ENCODE results near the gene VPS52. TPM values are rescaled to one million over a fixed set of nuclear protein-coding genes. Genes with fewer than 3 reads are reported as not detected.

The VPS52 gene
- total and polyA plus RNA-seq, 12 donors = 21.9 to 115 (median 63.5) TPM

DNA sequence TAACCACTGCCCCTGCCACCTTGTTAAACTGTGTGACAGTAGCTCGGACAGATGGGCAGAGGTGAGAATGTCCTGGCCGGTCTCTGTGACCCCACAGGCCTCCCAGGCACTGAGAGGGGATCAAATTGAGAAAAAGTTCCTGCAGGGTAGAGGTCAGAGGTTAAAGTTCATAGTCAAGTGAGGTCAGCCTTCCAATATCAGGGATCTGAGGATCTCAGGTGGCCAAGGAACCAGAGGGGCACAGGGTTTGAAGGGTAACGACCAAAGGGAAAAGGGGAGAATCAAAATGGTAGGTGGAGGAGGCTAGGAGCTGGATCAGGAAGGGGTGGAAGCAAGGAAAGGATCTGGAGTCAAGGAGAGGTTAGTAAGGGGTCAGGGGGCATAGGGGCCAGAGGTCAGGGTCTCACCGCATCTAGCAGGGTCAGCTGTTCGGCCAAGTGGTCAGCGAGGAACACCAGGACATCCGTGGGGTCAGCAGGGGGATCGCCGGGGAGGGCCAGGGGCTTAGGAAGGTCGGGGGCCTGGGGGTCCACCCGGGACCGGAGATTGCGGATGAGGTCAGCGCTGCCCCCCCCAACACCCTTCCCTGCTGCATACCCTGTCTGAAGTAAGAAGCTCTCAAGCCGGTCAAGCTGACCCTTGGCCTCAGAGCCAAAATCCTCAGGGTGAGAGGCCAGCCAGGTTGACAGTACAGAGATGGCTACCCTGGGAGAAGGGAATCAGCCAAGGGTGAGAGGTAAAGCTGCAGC, 24.1 kb upstream of the VPS52 start:
- peaks cover 16 to 18% of the 10 kb centered on the region in 2 donors for H3K4me1 ChIP-seq (replicated peaks in 1 of 2)
- H3K4me3 ChIP-seq = no peak overlapping the region
- no peaks in the 10 kb centered on the region for H3K27me3 ChIP-seq
- peaks cover 0 to 53% of the 10 kb centered on the region in 2 donors for H3K36me3 ChIP-seq (replicated peaks in 1 of 2)
- intact Hi-C loops (cut with DNase I) = no loop called here
- 85 to 86% (median 85%) methylated on average over 9 to 15 of the region's 15 CpGs for WGBS, 4 donors
- no peak for TF ChIP-seq POLR2A (IDR thresholded peaks at IDR 0.05)
- TF ChIP-seq, protein P1, sequence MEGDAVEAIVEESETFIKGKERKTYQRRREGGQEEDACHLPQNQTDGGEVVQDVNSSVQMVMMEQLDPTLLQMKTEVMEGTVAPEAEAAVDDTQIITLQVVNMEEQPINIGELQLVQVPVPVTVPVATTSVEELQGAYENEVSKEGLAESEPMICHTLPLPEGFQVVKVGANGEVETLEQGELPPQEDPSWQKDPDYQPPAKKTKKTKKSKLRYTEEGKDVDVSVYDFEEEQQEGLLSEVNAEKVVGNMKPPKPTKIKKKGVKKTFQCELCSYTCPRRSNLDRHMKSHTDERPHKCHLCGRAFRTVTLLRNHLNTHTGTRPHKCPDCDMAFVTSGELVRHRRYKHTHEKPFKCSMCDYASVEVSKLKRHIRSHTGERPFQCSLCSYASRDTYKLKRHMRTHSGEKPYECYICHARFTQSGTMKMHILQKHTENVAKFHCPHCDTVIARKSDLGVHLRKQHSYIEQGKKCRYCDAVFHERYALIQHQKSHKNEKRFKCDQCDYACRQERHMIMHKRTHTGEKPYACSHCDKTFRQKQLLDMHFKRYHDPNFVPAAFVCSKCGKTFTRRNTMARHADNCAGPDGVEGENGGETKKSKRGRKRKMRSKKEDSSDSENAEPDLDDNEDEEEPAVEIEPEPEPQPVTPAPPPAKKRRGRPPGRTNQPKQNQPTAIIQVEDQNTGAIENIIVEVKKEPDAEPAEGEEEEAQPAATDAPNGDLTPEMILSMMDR (IDR thresholded peaks at IDR 0.05) = no peak
- peak in 1 of 7 donors; percentile 20 for DNase-seq
- H3K27ac ChIP-seq = no peak overlapping the region
- H3K9me3 ChIP-seq (replicated peaks in 1 of 3) = no peaks in the 10 kb centered on the region

DNA sequence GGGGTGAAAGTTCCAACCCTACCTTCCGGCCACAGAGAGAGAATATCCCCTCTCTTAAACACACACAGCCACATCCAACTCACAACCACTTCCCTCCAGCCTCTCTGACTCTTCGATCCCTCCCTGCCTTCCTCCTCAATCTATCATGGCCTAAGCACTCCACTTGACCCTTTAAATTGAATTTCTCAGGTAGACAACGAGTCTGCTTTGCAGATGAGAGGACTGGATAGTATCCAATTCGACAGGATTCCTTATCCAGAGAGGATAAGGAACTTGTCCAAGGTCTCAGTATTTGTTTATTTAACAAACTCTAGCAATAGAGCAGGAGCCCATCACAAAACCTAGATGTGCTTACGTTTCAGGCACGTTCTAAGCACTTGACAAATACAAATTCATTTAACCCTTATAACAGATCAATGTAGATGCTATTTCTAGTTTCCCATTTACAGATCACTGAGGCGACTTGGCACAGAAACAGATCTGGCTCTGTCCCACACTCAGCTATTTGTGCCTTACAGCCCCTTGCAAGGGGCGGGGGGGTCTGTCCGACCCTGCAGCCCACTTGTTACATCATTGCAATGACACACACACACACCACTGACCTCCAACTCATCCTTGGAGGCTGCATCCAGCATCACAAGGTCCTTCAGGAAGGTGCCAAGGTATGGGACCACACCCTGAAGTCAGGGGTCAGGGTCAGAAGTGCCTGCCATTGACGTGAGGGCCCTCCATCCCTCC, 22.6 kb upstream of the VPS52 start:
- H3K27me3 ChIP-seq = no peaks in the 10 kb centered on the region
- intact Hi-C loops (cut with DNase I) = no loop called here
- DNase-seq = no peak
- no peak overlapping the region for H3K4me3 ChIP-seq
- no peaks in the 10 kb centered on the region for H3K9me3 ChIP-seq (replicated peaks in 1 of 3)
- TF ChIP-seq, protein P1 (IDR thresholded peaks at IDR 0.05) = no peak
- no peak for TF ChIP-seq POLR2A (IDR thresholded peaks at IDR 0.05)
- H3K4me1 ChIP-seq (replicated peaks in 1 of 2) = peaks cover 13 to 21% of the 10 kb centered on the region in 2 donors
- 62 to 63% (median 62%) methylated on average over 9 to 10 of the region's 10 CpGs for WGBS, 4 donors
- peaks cover 0 to 53% of the 10 kb centered on the region in 2 donors for H3K36me3 ChIP-seq (replicated peaks in 1 of 2)
- no peak overlapping the region for H3K27ac ChIP-seq

DNA sequence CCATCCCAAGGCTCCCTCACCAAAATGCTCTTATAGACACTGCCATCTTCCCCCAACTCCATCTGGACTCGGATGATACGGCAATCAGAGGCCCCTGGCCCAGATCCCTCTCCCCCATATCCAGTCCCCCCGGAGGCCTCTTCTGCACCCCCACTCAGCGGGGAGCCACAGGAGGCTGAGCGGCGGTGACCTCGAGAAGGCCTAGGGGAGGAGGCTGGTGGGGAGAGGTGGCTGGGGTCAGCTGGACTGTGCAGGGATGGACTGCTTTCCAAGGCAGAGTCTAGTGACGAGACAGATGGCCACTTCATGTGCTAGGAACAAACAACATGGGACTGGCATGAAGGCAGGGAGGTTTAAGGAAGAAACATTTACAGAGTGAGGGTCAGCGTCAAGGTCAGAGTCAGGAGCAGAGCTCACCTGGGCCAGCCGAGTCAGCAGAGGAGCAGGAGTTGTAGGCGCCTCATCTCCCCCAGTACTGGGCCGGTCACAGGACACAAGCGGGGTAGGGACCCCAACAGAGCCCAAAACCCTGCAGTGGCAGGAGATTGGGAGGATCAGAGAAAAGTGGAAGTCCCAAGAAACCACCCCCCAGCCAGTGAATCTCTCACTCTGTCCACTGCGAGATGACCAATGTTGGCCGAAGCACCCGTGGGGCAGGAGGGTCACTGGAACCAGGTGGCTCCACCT, 21.5 kb upstream of the VPS52 start:
- Histone ChIP-seq H3K4me3 (no peak overlapping the region), H3K27ac (no peak overlapping the region), H3K9me3 (replicated peaks in 1 of 3) (no peaks in the 10 kb centered on the region), H3K36me3 (replicated peaks in 1 of 2) (peaks cover 0 to 53% of the 10 kb centered on the region in 2 donors), H3K4me1 (replicated peaks in 1 of 2) (peaks cover 13 to 25% of the 10 kb centered on the region in 2 donors), H3K27me3 (no peaks in the 10 kb centered on the region)
- WGBS, 4 donors = 73 to 85% (median 82%) methylated on average over 13 to 16 of the region's 16 CpGs
- TF ChIP-seq, protein P1 (IDR thresholded peaks at IDR 0.05) = no peak
- no peak for TF ChIP-seq POLR2A (IDR thresholded peaks at IDR 0.05)
- intact Hi-C loops (cut with DNase I) = no loop called here
- no peak for DNase-seq

DNA sequence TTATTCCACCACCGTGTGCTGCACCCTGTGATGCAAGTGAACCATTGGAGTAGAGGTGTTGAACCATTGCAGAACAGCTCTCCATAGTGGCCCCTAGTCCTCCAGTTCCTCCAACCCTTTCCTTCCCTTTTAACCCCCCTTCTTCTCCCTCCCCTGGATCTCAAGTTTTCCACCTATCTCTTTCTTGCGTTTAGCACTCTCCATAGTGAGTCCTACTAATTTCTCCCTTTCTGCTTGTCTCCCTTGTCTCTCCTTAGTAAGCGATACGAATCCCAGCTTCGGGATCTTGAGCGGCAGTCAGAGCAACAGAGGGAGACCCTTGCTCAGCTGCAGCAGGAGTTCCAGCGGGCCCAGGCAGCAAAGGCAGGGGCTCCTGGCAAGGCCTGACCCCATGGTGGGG, 18.8 kb upstream of the VPS52 start:
- no peak for DNase-seq
- Histone ChIP-seq H3K9me3 (replicated peaks in 1 of 3) (no peaks in the 10 kb centered on the region), H3K27me3 (no peaks in the 10 kb centered on the region), H3K27ac (no peak overlapping the region), H3K4me1 (replicated peaks in 1 of 2) (peaks cover 5 to 21% of the 10 kb centered on the region in 2 donors), H3K4me3 (no peak overlapping the region), H3K36me3 (replicated peaks in 1 of 2) (peaks cover 0 to 61% of the 10 kb centered on the region in 2 donors)
- WGBS, 4 donors = 65 to 73% (median 71%) methylated on average over 7 of the region's 7 CpGs
- intact Hi-C loops (cut with DNase I) = no loop called here
- TF ChIP-seq, protein P1 (IDR thresholded peaks at IDR 0.05) = no peak
- no peak for TF ChIP-seq POLR2A (IDR thresholded peaks at IDR 0.05)
